HG03064 (cell line): ENCODE measurements around the gene RNF26.
A peak's percentile ranks its signal among the peaks of the same experiment; 100 is the strongest.

Source experiments
- ATAC-seq: cut with Tn5 transposase; IDR thresholded peaks from one replicate; pipeline ENCODE4 v1.9.1; 2021; ENCODE audit warnings: low read depth; ENCODE audit not compliant: unreplicated experiment

Gene RNF26

GRCh38 chr11:119334174-119334930 lies at the start of gene RNF26:
Gene RNF26, plus strand, starts transcription at chr11:119334527. Its CDS starts 596 bp downstream, at chr11:119335123.
- peak; percentile 81 for ATAC-seq

- no peak for ATAC-seq
These were observed 48.9 kb upstream of the RNF26 start for GRCh38 chr11:119285431-119285830.

- no peak for ATAC-seq
These were observed 46.1 kb upstream of the RNF26 start for GRCh38 chr11:119288219-119288618.

- ATAC-seq = no peak
These were observed 43.3 kb upstream of the RNF26 start for GRCh38 chr11:119290894-119291497.

GRCh38 chr11:119293461-119293860 lies 40.9 kb upstream of the RNF26 start:
- no peak for ATAC-seq

GRCh38 chr11:119295178-119295577 lies 39.1 kb upstream of the RNF26 start:
- ATAC-seq = no peak

- no peak for ATAC-seq
These were observed 36.4 kb upstream of the RNF26 start for GRCh38 chr11:119297938-119298337.

- ATAC-seq = no peak
These were observed 35.6 kb upstream of the RNF26 start for GRCh38 chr11:119298726-119299125.

- ATAC-seq = no peak
These were observed 34.9 kb upstream of the RNF26 start for GRCh38 chr11:119299416-119299815.

- no peak for ATAC-seq
These were observed 33.9 kb upstream of the RNF26 start for GRCh38 chr11:119300198-119300964.

- ATAC-seq = no peak
These were observed 31.1 kb upstream of the RNF26 start for GRCh38 chr11:119303227-119303718.

- ATAC-seq = no peak
These were observed 28.6 kb upstream of the RNF26 start for GRCh38 chr11:119305556-119306372.

GRCh38 chr11:119306373-119306890 lies 27.9 kb upstream of the RNF26 start:
- ATAC-seq = no peak

GRCh38 chr11:119307219-119307618 lies 27.1 kb upstream of the RNF26 start:
- ATAC-seq = no peak

- no peak for ATAC-seq
These were observed 26.4 kb upstream of the RNF26 start for GRCh38 chr11:119307974-119308373.

- ATAC-seq = no peak
These were observed 24.9 kb upstream of the RNF26 start for GRCh38 chr11:119309411-119309810.

- ATAC-seq = no peak
These were observed 24.2 kb upstream of the RNF26 start for GRCh38 chr11:119309953-119310681.

GRCh38 chr11:119310682-119311052 lies 23.7 kb upstream of the RNF26 start:
- no peak for ATAC-seq

GRCh38 chr11:119314726-119315125 lies 19.6 kb upstream of the RNF26 start:
- ATAC-seq = no peak
